GM19397 (cell line): ENCODE results near the gene PRR35.

Experiments used
- ATAC-seq: cut with Tn5 transposase; IDR thresholded peaks from one replicate; pipeline ENCODE4 v1.9.1; 2021; ENCODE audit warnings: mild to moderate bottlenecking, moderate library complexity; ENCODE audit not compliant: unreplicated experiment

The PRR35 gene

DNA sequence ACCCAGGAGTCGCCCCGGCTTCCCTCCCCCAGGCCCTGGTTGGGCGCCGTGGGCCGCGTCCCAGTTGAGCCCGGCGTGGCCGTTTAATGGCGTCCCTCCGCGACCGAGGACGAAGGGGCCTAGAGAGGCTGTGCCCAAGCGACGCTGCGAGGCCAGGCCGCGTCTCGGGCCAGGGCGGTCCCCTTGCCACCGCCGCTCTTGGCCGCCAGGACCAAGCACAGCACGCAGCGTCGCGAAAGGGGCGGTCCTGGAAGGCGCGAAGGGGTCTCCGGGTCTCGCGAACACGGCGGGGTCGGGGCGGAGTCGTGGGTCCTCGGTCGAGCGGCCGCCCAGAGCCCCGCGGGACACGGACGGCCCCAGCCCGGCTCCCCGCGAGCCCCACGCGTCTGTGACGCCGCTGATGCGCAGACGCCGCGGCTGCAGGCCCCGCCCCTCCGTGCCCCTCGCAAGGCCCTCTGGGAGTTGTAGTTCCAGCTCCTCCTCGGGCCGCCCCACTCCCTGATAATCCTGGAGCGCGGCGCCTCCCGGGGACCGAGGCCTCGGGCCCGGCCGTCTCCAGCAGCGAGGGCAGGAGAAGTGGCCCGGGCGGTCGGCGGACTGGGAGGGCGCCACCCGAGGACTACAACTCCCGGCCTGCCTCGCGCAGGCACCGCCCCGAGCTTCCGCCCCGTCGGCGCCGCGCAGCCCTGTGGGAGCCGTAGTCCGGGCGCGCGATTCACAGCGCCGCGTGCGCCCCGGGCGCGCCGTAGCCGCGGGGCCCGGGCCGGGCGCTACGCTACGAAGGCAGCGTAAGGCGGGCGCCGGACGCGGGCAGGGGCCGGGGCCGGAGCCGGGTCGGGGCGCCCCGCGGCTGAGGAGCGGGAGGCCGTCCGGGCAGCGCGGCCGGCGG lies 32.9 kb upstream of the PRR35 start, which contains the start of gene CAPN15:
Gene CAPN15 (plus strand): TSS at position 698 of the 889 bp plus-strand sequence. CDS start 19,127 bp downstream, outside the sequence.
- peak; percentile 69 for ATAC-seq

DNA sequence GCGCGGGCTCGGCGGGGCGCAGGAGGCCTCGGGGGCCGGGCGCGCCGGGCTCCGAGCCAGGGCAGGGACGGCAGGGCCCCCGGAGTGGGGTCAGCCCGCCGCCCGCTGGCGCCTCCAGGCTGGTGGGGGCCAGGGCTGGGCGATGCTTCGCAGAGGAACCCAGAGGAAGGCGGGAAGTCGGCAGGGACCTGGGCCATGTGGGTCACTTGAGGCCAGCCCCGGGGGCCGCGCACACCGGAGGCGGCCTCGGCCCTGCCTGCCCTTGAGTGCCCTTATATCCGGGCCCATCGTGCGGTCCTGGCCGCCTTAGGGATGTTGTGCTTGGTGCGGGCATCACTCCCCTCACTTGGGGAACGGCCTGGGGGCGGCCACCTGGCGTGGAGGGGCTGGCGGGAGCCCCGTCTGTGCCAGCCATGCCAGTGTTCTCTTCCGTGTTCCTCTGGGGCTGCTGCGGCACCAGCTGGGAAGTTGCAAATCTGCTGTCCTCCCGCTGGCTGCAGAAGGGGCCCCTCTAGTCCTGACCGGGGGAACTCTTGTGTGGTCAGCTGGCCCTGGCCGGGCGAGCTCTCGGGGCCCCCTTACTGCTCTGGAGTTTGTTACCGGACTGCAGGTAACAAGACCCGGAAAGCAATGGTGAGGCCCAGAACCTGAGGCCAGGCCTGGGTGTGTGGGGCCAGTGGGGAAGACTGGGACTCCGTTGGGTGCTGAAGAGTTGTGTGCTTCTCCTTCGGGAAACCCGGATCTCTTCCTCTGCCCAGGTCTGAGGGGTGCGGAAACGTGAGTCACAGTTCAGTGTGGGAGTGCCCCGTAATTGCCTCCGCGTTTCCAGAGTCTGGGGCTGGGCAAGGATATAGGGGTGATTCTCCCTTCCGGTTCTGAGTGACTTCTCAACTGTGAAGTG lies 31.8 kb upstream of the PRR35 start:
- ATAC-seq: peak; percentile 6

DNA sequence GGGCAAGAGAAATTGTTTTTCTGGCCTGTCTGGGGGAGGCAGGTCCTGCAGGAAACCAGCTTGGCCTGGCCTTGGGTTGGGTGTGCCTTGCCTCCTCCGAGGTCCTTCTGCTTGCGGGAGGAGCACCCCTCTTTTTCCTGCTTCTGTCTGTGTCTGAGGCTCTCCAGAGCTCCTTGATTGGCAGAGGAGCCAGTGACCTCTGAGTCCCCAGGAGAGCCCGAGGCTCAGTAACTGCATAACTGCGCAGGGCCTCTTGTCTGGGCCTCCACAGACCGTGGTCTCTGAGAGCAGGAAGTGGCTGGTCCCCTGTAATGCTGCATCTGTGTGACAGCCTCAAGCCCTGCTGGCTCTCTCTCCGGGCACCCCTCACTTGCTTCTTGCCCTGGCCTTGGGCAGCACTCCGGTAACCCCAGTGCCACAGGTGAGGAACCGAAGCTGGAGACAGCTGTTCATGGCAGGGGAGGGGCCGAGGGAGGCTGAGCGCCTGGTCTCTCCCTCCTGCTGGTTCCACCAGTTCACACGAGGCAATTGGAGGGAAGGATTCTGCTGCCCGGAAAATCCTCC lies 31.1 kb upstream of the PRR35 start:
- no peak for ATAC-seq

DNA sequence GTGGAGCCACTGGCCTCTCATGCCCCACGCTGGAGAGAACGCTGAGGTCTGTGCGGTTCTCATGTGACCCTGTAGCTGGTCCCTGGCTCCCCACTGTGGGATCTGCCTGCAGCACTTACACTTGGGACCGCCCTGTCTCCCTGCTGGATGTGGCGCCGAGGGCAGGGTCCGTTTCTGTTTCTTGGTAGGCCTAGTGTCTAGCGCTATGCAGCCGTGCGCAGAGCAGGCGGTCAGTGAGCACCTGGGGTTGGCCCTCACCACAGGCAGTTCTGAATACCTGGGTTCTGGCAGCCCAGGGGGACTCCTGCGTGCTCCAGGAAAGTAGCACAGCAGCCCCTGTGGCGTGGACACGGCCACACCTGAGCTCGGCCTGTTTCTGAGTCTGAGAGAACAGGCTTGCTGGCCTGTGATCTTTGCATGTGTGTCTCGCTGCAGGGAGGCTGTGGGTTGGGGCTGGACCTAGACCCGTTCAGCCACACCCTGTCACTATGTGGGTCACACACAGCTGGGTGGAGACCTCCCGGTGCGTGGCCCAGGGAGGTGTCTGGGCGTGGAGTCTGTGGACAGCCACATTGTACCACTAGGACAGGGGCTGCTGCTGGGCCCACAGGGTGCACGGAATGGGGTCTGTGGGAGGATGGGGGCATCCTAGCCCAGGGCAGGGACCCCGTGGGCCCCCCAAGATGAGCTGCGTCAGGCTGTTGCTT lies 29.9 kb upstream of the PRR35 start:
- ATAC-seq: no peak

DNA sequence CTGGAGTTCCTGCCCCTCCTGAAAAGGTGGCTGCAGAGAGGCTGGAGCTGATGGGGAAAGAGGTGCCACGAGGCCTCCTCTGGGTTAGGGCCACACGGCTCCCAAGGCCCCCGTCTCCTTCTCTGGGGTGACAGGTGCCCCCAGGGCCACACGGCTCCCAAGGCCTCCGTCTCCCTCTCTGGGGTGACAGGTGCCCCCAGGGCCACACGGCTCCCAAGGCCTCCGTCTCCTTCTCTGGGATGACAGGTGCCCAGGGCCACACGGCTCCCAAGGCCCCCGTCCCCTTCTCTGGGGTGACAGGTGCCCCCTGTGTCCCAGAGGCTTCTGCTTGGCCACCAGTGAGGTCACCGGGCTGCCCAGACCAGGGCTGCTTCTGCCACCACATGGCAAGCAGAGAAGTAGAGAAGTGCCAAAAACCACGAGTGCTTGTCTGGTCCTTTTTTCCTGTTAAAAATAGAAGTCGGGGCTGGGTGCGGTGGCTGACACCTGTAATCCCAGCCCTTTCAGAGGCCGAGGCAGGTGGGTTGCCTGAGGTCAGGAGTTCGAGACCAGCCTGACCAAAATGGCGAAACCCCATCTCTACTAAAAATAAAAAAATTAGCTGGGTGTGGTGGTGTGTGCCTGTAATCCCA lies 28.6 kb upstream of the PRR35 start:
- no peak for ATAC-seq

DNA sequence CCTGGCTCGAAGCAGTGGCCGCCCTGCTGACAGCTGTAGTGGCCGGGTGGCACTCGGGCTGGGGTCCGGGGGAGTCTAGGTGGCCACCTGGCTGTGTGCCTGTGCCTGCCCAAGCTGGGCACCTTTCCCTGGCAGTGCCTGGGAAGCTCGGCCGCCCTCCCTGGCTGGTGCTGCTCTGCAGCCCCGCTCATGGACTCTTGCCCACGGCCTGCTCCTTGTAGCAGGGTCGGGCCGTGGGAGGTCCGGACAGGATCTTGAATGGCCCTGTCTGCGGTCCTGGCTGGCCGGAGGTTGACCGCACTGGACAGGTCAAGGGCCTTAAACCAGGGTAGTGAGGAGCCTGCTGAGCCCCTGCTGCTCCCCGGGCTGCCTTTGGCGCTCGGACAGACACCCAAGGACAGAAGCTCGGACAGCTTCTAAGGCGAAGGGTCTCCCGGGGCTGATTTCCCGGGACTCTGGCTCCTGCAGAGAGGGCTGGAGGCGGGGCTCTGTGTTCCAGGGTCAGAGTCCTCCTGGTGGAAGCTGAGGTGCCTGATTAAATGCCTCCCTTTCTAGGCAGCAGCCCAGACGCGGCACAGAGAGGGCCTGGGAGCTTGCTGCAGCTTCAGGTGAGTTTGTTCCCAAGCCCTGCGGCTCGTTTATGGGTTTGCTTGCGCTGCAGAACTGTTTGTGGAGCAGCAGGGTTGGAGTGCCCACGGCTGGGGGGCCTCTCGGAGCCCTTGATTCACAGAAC lies 26.6 kb upstream of the PRR35 start:
- no peak for ATAC-seq

DNA sequence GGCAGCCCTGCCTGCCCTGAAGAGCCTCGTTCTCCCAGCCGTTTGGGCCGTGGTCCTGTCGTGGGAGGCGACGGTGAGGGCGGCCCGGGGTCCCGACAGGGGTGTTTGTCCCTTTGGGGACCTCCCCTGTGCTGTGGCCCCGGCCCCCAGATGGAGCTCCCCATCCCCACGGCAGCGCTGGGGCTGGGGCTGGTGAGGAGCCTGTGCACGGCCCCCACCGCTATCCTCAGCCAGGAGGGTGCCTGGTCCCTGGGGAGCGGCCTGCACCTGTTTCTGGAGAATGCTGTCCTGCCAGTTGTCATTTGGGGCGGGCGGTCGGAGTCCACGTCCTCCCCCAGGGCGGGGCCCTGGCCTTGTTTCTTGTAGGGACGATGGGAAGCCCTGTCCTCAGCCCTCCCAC lies 26.1 kb upstream of the PRR35 start:
- ATAC-seq: no peak

DNA sequence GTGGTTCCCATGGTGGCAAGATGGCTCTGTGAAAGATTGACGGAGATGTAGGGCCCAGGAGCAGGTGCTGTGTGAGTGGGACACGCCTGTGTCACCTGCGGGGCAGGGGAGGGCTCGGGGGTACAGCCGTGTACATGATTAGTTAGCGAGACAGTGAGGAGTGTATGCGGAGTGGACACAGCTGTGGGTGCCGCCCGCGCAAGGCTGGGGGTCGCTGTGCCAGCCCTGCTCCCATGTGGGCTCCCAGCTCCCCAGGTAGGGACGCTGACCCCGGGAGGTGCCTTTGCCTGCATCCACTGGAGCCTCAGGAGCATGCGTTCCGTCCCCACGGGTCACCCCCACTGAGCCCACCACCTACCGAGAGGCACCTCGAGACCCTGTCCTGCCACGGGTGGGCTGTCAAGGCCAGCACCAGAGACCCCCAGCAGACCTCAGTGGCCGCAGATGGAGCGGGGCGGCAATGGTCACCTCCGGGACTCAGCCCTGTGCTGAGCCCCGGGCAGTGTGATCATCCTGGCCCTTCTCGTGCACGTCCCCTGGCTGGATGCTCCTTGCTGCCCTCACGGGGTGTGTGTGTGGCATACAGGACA lies 25.2 kb upstream of the PRR35 start:
- no peak for ATAC-seq

DNA sequence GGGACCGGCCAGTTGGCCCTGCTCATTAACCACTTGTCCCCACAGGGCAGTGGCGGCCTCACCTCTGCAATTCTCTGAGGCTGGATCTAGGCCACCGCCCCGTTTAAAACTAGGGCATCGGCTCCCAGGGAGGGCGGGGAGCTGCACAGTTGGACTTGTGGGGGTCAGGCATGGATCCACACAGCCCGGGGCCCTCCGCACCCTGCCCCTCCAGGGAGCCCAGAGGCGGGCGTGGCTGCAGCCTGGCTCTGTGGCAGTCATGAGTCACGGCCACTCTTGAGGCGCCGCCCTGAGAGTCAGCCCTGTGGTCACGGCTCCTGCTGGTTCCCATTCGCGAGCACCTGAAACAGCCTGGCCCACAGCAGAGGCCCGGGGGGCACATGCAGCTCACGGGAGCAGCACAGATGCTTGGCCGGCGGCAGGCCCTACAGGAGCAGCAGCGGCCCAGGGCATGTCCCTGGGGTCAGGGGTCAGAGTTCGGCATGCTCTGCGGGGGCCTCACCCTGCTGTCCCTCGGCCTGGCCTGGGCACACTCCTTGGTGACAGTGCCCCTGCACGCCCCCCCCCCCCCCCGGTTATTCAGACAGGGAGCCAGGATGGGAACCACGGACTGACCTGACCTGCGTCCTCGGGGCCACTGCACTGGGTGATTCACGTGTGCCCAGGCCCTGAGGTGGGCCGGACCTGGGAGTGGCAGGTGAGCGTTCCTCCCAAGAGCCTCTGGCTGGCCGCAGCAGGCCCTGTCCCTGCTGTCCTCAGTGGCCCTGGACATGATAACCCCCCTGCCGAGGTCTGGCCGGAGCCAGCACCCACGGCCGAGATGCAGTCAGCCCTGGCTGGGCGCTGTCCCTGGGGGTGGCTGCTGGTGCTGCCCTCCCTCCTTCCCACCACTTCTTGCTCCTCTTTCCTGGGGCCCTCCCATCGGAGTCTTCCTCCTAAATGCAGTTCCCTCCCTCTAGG lies 24.5 kb upstream of the PRR35 start:
- no peak for ATAC-seq

DNA sequence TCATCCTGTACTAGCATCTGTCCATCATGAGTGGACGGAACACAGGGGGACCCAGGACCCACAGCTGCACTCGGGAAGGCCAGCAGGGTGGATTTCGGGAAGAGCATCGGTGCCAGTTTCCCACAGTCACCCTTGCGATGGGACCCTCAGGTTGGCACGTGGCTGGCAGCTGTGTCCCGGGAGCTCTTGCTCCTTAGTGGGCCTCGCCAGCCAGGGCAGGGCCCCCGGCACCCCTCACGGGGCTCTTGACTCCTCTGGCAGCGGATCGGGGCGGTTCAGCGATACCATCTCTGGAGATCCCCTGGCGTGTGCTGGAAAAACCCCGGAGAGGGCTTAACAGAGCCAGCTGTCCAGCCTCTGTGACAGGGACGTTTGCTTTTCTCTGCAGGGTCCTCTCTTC lies 23.4 kb upstream of the PRR35 start:
- no peak for ATAC-seq

DNA sequence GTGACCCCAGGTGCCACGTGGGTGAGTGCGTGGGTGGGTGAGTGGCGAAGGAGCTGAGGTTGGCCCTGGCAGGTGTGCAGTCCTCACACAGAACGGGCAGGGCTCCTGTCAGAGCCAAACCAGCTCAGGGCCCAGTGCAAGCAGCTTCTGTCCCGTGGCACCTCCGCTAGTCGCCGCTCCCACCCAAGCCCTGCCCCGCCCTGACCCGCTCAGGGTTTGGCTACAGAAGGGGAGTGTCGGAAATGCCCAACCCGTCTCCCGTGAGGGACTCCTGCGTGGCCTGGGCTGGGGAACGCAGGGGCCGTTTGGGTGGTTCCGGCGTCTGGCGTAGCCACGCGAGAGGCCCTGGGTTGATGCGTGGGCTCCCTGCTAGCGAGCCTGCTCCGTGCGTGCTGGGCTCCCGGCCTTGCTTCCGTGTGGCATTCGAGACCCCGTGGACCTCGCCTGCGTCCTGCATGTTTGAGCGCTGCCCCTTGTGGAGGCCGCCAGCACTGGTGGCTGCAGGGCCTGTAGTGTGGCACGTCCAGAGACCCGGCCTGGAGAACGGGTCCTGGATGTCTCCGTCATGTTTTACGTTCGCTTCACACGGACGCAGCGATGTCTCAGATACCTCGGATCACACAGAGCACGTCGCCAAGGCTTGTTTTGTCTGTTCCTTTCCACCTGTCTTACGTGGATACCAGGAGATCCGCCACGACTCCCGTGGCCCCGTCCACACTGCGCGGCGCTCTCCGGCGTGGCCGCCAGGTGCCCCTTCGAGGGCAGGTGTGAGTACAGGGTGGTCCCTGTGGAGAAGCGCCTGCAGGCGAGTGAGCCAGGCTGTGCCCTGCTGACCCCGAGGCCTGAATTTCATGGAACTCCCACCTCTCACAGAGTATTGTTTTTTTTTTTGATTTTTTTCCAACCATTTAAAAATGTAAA lies 22.5 kb upstream of the PRR35 start:
- no peak for ATAC-seq

DNA sequence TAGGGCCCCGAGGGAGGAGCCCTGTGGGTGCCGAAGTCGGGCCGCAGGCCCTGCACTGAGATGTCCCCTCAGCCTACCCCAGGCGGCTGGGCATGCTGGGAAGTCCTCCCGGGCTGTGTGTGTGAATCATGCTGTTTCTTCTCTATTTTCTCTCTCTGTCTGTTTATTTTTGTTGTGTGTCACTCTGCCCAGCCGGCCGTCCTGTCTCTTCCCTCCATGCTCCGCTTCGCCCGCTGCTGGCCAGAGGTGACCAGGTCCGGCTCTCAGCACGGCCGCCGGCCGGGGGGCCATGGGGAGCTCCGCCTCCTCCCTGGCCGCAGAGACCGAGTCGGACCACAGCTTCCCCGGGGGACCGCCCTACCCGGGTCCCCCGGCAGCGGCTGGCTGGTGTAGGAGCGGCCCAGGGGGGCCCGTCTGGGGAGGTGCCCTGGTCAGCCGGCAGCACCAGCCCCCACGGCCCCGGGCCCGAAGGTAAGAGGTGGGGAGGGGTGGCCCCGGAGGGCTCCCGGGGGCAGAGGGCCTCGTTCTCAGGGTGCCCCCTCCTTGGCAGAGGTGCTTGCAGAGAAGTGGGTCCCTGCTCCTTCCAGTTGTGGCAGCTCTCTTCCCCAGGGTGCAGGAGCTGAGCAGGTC lies 20.2 kb upstream of the PRR35 start:
- no peak for ATAC-seq

DNA sequence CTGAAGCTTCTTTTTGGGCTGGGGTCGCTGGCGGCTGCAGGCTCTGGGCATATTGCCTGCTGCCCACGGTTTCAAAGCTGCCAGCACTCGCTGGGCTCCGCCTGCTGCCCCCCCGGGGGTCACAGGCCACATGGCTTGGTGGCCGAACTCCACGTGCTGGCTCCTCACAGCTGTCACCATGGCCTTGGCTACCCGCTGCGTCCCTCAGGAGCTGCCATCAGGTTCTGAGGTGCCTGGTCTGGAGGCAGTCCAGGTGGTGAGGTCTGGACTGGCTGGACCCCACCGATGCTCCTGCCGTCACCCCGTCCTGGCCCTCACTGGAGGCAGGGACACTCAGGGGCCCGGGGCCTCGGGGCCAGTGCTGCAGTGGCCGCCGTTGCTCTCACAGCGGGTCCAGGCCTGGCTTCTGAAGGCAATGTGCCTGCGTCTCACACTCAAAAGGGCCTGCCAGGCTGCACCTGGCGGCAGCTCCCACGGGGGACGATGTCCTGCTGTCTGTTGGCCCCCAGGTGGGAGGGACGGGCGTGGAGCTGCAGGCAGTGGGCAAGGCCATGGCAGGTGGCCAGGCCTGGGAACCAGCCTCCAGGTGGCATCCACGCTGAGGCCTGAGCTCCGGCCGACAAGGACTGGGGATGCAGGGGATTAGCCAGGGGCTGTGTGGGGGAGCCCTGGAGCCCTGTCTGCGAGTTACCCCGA lies 19.4 kb upstream of the PRR35 start:
- ATAC-seq: no peak

DNA sequence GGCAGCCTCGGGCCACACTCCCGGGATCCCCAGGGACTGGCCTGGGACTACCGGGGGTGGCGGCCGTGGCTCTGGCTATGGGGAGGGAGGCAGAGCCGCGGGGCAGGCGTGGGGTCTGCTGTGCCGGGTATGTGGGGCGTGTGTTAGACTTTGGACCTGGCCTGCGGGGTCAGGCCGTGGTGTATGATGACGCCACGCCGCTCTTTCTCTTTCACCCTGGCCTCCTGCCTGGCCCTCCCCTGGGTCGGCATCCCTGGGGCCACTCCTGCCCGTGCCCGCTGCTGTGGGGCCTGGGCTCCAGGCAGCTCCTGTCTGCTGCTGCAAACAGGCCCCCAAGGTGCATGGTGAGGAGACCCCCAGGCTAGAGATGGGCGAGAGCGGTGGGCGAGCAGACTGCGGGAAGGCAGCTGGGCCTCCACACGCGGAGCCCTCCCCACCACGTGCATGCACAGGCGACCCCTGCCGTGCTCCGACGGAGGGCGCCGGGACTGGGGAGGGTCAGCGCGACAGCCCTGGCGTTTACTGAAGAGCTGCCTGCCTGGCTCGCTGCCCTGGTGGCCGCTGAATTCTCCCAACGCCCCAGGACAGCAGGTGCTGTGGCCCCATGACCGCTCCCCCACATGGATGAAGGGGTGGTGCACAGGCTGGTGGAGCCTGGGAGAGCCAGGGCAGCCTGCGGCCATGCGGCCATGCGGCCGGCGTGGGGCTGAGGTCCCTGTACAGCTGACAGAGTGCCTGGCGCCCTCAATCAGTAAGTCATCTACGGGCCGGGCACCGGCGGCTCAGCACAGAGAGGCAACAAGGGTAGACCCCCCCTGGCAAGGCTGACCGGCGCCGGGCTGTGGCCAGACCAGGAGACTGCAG lies 16.7 kb upstream of the PRR35 start:
- no peak for ATAC-seq

DNA sequence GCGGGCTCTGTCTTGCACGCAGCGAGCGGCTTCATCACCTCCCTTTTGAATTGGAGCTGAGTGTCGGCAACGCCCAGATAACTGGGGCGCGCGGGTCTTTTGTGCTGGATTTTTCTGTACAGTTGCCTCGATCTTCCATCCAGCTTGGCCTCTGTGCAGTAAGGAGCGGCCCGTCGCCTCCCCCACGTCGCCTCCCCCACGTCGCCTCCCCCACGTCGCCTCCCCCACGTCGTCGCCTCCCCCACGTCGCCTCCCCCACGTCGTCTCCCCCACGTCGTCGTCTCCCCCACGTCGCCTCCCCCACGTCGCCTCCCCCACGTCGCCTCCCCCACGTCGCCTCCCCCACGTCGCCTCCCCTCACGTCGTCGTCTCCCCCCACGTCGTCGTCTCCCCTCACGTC lies 15.7 kb upstream of the PRR35 start:
- ATAC-seq: no peak
